Measurements from ENCODE around the gene NRGN. TPM values are rescaled to one million over a fixed set of nuclear protein-coding genes. Genes with fewer than 3 reads are reported as not detected.

NRGN gene
- total and polyA plus RNA-seq, 10 of the 15 experiments (the other 5 are each of a cell fraction or from before 2014, with no cell fraction given), result 0.36 to 3.2 (median 1.1) TPM; not detected in 2

DNA sequence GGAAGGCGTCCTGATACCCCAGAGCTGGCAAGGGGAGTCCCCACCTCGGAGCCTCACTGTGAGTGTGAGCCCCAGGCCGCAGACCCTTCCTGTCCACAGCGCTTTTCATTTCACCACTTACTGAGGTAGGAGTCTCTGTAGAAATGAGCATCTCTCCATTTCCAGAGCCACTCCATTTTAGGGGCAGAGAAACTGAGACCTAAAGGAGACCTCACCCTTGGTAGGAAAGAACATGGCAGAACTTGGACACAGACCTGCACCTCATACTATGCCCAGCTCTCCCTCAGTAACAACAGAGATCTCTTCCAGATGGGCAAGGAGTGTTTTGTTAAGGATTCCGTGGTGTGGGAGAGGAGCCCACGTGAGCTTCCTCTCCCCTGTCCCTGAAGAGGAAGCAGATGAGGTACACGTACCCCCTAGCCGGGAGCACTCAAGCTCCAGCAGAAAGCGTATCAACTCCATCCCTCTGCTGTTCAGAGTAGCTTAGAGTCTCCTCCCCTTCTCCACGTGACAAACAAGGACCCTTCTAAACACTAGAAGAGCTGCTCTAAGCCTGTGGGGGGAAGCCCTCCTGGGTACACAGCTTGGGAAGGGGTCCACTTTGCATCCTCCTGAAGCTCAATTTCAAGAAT is 12.8 kb downstream of the NRGN start:
- TF ChIP-seq, protein P1, sequence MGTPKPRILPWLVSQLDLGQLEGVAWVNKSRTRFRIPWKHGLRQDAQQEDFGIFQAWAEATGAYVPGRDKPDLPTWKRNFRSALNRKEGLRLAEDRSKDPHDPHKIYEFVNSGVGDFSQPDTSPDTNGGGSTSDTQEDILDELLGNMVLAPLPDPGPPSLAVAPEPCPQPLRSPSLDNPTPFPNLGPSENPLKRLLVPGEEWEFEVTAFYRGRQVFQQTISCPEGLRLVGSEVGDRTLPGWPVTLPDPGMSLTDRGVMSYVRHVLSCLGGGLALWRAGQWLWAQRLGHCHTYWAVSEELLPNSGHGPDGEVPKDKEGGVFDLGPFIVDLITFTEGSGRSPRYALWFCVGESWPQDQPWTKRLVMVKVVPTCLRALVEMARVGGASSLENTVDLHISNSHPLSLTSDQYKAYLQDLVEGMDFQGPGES (IDR thresholded peaks at IDR 0.05), result no peak
- TF ChIP-seq FOXM1 (IDR thresholded peaks at IDR 0.05; ENCODE audit: low read depth, low read length) (no peak), RELA (IDR thresholded peaks at IDR 0.05; ENCODE audit: borderline replicate concordance, partially characterized antibody) (no peak), POLR2AphosphoS5 (IDR thresholded peaks at IDR 0.05; ENCODE audit: low read length) (no peak), STAT1 (conservative IDR thresholded peaks at IDR 0.05) (no peak), E2F4 (IDR thresholded peaks at IDR 0.05; ENCODE audit: low read depth, low read length) (no peak), CBX5 (IDR thresholded peaks at IDR 0.05; ENCODE audit: low read depth) (no peak), SREBF2 (IDR thresholded peaks at IDR 0.05; ENCODE audit: low read length) (no peak), CBX3 (IDR thresholded peaks at IDR 0.05; ENCODE audit: borderline replicate concordance, low read depth) (no peak), CEBPB (IDR thresholded peaks at IDR 0.05; ENCODE audit: borderline replicate concordance in 1 of 2, low read depth in 2 of 2, low read length in 2 of 2) (no peak), MEF2B (IDR thresholded peaks at IDR 0.05; ENCODE audit: partially characterized antibody, poor library complexity, severe bottlenecking) (no peak), TAF1 (IDR thresholded peaks at IDR 0.05; ENCODE audit: borderline replicate concordance, low read depth, low read length) (no peak), CHD2 (IDR thresholded peaks at IDR 0.05; ENCODE audit: borderline replicate concordance, low read depth, low read length) (no peak)
- TF ChIP-seq, protein P2, sequence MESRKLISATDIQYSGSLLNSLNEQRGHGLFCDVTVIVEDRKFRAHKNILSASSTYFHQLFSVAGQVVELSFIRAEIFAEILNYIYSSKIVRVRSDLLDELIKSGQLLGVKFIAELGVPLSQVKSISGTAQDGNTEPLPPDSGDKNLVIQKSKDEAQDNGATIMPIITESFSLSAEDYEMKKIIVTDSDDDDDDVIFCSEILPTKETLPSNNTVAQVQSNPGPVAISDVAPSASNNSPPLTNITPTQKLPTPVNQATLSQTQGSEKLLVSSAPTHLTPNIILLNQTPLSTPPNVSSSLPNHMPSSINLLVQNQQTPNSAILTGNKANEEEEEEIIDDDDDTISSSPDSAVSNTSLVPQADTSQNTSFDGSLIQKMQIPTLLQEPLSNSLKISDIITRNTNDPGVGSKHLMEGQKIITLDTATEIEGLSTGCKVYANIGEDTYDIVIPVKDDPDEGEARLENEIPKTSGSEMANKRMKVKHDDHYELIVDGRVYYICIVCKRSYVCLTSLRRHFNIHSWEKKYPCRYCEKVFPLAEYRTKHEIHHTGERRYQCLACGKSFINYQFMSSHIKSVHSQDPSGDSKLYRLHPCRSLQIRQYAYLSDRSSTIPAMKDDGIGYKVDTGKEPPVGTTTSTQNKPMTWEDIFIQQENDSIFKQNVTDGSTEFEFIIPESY (IDR thresholded peaks at IDR 0.05), result no peak
- intact Hi-C loops (cut with micrococcal nuclease; ENCODE audit: unreplicated experiment) (no loop called here), in situ Hi-C loops (cut with MboI) (no loop called here)
- H3K27me3 ChIP-seq (replicated peaks in 1 of 2; ENCODE audit: control insufficient read depth in 2 of 2, insufficient read depth in 2 of 2, low read length in 1 of 2), result no peaks in the 10 kb centered on the region
- no peak for DNase-seq (ENCODE audit: low read depth, low spot score)
- ChIA-PET SMC1A (ENCODE audit: uncharacterized antibody, unreplicated experiment) (interaction anchor here (1.1 to 1.5 kb wide), 3 partner anchors 9 to 81 kb away, joined by 3 read pairs; no protein-coding TSS in a partner anchor), POLR2A (no interaction called here), RAD21 (ENCODE audit: unreplicated experiment) (interaction anchor here (0.7 to 1.0 kb wide), 4 partner anchors 9 to 84 kb away, joined by 3 read pairs; no protein-coding TSS in a partner anchor), CTCF (interaction anchor here (0.7 to 2.2 kb wide), 4 partner anchors 41 to 346 kb away, joined by 3 to 10 read pairs (median 4); no protein-coding TSS in a partner anchor)
- H3K4me2 ChIP-seq (ENCODE audit: control insufficient read depth, insufficient read depth), result no peak overlapping the region
- WGBS (ENCODE audit: insufficient coverage, insufficient replicate concordance, low lambda C conversion rate, missing lambda C conversion rate), result 45% methylated on average over 10 of the region's 10 CpGs
- no peak overlapping the region for H3K9ac ChIP-seq (ENCODE audit: control insufficient read depth, insufficient read depth, low read length)
- no TSS peak for BruUV-seq (replicated peaks)
- no peaks in the 10 kb centered on the region for H4K20me1 ChIP-seq (ENCODE audit: control insufficient read depth, insufficient read depth)
- no peak for FAIRE-seq
- no peak for ATAC-seq
- no peak overlapping the region for H3K4me3 ChIP-seq
- H3K4me1 ChIP-seq (ENCODE audit: control insufficient read depth, insufficient read depth, low read length), result no peaks in the 10 kb centered on the region
- H3K9me3 ChIP-seq (replicated peaks; ENCODE audit: control insufficient read depth, insufficient read depth, low read length), result no peaks in the 10 kb centered on the region
- no peak overlapping the region for H3K27ac ChIP-seq (ENCODE audit: control insufficient read depth, insufficient read depth)
- H3K79me2 ChIP-seq (ENCODE audit: control insufficient read depth, insufficient read depth, low read length), result peaks cover 2% of the 10 kb centered on the region
- H3K36me3 ChIP-seq (ENCODE audit: control insufficient read depth in 2 of 2, insufficient read depth in 2 of 2, low read length in 1 of 2), result no peaks in the 10 kb centered on the region; a peak in 1 of 4 replicates
- no peak overlapping the region for H2AFZ ChIP-seq (ENCODE audit: control insufficient read depth, low read depth, low read length)

Measured in GM12878 (cell line).